ENCODE data around the gene RFFL.

GRCh38 chr17:35073183-35073790 is 9.8 kb upstream of the RFFL start:
- TF ChIP-seq CTCF (IDR thresholded peaks at IDR 0.05; ENCODE audit: low read depth, low read length) (no peak), EZH2phosphoT487 (IDR thresholded peaks at IDR 0.05; ENCODE audit: low read depth) (no peak)

Data from OCI-LY3 (cell line).